HEK293 (cell line): Measurements from ENCODE around the gene KIF1A.
A peak's percentile ranks its signal among the peaks of the same experiment; 100 is the strongest.
"Not testable (repeated sequence)": the region's sequence is repeated elsewhere in the genome, so short reads cannot be mapped to it uniquely, and the experiment has no call there.

ENCODE experiments used
- CTCF ChIA-PET: fragments of 350-600 bp; formaldehyde crosslinking; extraction: SDS; loops from one replicate; lab custom pipeline; 2021; ENCODE audit warnings: antibody characterized with exemption; lab: Yijun Ruan, JAX
- POLR2A ChIA-PET: fragments of 300-600 bp; formaldehyde crosslinking; extraction: SDS; loops from one replicate; lab custom pipeline; 2020; ENCODE audit warnings: antibody characterized with exemption, inconsistent platforms; lab: Yijun Ruan, JAX
- H3K27ac ChIP-seq: fragments of 200-500 bp; sonication (Bioruptor generic); 2 replicates; pipeline ENCODE4 v1.5.1; 2014; ENCODE audit warnings: low read depth, low read length, control low read depth, inconsistent platforms; ENCODE audit errors: extremely low read depth
- H3K36me3 ChIP-seq, 2 experiments: fragments of 200-500 bp in 1 of 2; sonication (Bioruptor generic) in 1 of 2; 1 replicate in 1 of 2; 2 replicates in 1 of 2; pipeline ENCODE4 v1.5.1; 2014 to 2017; ENCODE audit warnings: inconsistent platforms in 2 of 2, low read length in 2 of 2; ENCODE audit not compliant: control insufficient read depth in 2 of 2, insufficient read depth in 1 of 2
- H3K4me1 ChIP-seq: fragments of 200-500 bp; sonication (Bioruptor generic); 2 replicates; pipeline ENCODE4 v1.5.1; 2014; ENCODE audit warnings: mild to moderate bottlenecking, low read length, inconsistent platforms; ENCODE audit not compliant: control insufficient read depth, insufficient read depth
- H3K4me3 ChIP-seq: 2 replicates; pipeline ENCODE4 v1.5.1; 2011; ENCODE audit warnings: low read depth, mild to moderate bottlenecking, control low read depth, low read length, moderate library complexity
- H3K9me3 ChIP-seq: fragments of 200-500 bp; sonication (Bioruptor generic); 2 replicates; pipeline ENCODE4 v1.5.1; 2014; ENCODE audit warnings: low read depth, low read length, inconsistent platforms; ENCODE audit not compliant: control insufficient read depth, insufficient read depth
- FEZF1 ChIP-seq: fragments of 450-650 bp; formaldehyde crosslinking; IDR thresholded peaks from 2 replicates; pipeline ENCODE4 v1.5.1; 2016; ENCODE audit warnings: missing biosample characterization, missing genetic modification characterization
- GLI2 ChIP-seq: fragments of 450-650 bp; formaldehyde crosslinking; IDR thresholded peaks from 2 replicates; pipeline ENCODE4; 2017; ENCODE audit warnings: missing biosample characterization, missing genetic modification characterization, low read depth, borderline replicate concordance
- GLIS1 ChIP-seq: fragments of 450-650 bp; formaldehyde crosslinking; IDR thresholded peaks from 2 replicates; pipeline ENCODE4 v1.5.1; 2016; ENCODE audit warnings: missing biosample characterization, missing genetic modification characterization
- MZF1 ChIP-seq: fragments of 450-650 bp; formaldehyde crosslinking; IDR thresholded peaks from 2 replicates; pipeline ENCODE4 v1.5.1; 2017; ENCODE audit warnings: missing biosample characterization, missing genetic modification characterization, borderline replicate concordance
- RBAK ChIP-seq: fragments of 450-650 bp; formaldehyde crosslinking; IDR thresholded peaks from 2 replicates; pipeline ENCODE4 v1.5.1; 2016; ENCODE audit warnings: missing biosample characterization, missing genetic modification characterization
- ZNF184 ChIP-seq: fragments of 450-650 bp; IDR thresholded peaks from 2 replicates; pipeline ENCODE4 v1.5.1; 2018; ENCODE audit warnings: missing biosample characterization, mild to moderate bottlenecking, missing genetic modification characterization
- ZNF221 ChIP-seq: fragments of 450-650 bp; formaldehyde crosslinking; IDR thresholded peaks from 2 replicates; pipeline ENCODE4 v1.5.1; 2017; ENCODE audit warnings: missing biosample characterization, missing genetic modification characterization, borderline replicate concordance
- ZNF521 ChIP-seq: fragments of 450-650 bp; formaldehyde crosslinking; IDR thresholded peaks from 2 replicates; pipeline ENCODE4 v1.5.1; 2017; ENCODE audit warnings: missing biosample characterization, mild to moderate bottlenecking, missing genetic modification characterization
- ZNF544 ChIP-seq: fragments of 450-650 bp; formaldehyde crosslinking; IDR thresholded peaks from 2 replicates; pipeline ENCODE4 v1.5.0; 2017; ENCODE audit warnings: missing biosample characterization, missing genetic modification characterization
- ZSCAN4 ChIP-seq: fragments of 450-650 bp; formaldehyde crosslinking; IDR thresholded peaks from 2 replicates; pipeline ENCODE4 v1.5.1; 2017; ENCODE audit warnings: missing biosample characterization, missing genetic modification characterization

KIF1A gene

GRCh38 chr2:240691631-240692420 is 128.2 kb downstream of the KIF1A start, which contains the start of gene AQP12A:
TSS of gene AQP12A (plus strand) at chr2:240691866. CDS start at chr2:240691914, 48 bp downstream.
- H3K36me3 ChIP-seq, CTCF ChIA-PET, POLR2A ChIA-PET: not testable (repeated sequence)

GRCh38 chr2:240691075-240691427 is 129.0 kb downstream of the KIF1A start:
- H3K4me3 ChIP-seq, H3K36me3 ChIP-seq, CTCF ChIA-PET, POLR2A ChIA-PET, H3K27ac ChIP-seq, H3K9me3 ChIP-seq, H3K4me1 ChIP-seq: not testable (repeated sequence)

More at GRCh38 chr2:240691631-240692420, 128.2 kb downstream of the KIF1A start, which contains the start of gene AQP12A:
- H3K4me3 ChIP-seq, H3K9me3 ChIP-seq, H3K27ac ChIP-seq, H3K4me1 ChIP-seq: not testable (repeated sequence)

GRCh38 chr2:240690421-240691074 is 129.5 kb downstream of the KIF1A start:
- H3K36me3 ChIP-seq, H3K27ac ChIP-seq, H3K4me3 ChIP-seq, H3K9me3 ChIP-seq, H3K4me1 ChIP-seq, CTCF ChIA-PET: not testable (repeated sequence)
- POLR2A ChIA-PET: interaction anchor here (0.7 kb wide), 1 partner anchor 173 kb away, joined by 3 read pairs; no protein-coding TSS in a partner anchor

GRCh38 chr2:240689975-240690374 is 130.0 kb downstream of the KIF1A start:
- Histone ChIP-seq H3K4me1 (no peaks in the 10 kb centered on the region), H3K9me3 (no peaks in the 10 kb centered on the region), H3K4me3 (no peak overlapping the region), H3K36me3 (no peaks in the 10 kb centered on the region), H3K27ac (no peak overlapping the region)
- POLR2A ChIA-PET: interaction anchor here (0.7 kb wide), 1 partner anchor 173 kb away, joined by 3 read pairs; no protein-coding TSS in a partner anchor
- CTCF ChIA-PET: no interaction called here
- TF ChIP-seq RBAK (tag by site-specific recombination) (no peak), ZNF184 (tag by site-specific recombination) (no peak), ZSCAN4 (tag by site-specific recombination) (no peak), ZNF221 (no peak), ZNF521 (tag by site-specific recombination) (no peak), FEZF1 (tag by site-specific recombination) (no peak), GLI2 (tag by site-specific recombination) (no peak), ZNF544 (tag by site-specific recombination) (no peak)

- no peak overlapping the region for H3K27ac ChIP-seq
- peak; percentile 49; the same call in 1 of the 2 replicates for TF ChIP-seq GLIS1 (tag by site-specific recombination)
- TF ChIP-seq MZF1: no peak
- TF ChIP-seq, all 188 proteins: peak for 1
- ChIA-PET CTCF (interaction anchor here (0.7 to 1.3 kb wide), 2 partner anchors 29 to 174 kb away, joined by 3 to 4 read pairs; no protein-coding TSS in a partner anchor), POLR2A (no interaction called here)
- Histone ChIP-seq H3K4me3 (no peak overlapping the region), H3K4me1 (no peaks in the 10 kb centered on the region), H3K9me3 (no peaks in the 10 kb centered on the region), H3K36me3 (no peaks in the 10 kb centered on the region)
Measured at GRCh38 chr2:240688553-240688919, 131.5 kb downstream of the KIF1A start.
